ENCODE measurements around the gene ACSL1. TPM values are rescaled to one million over a fixed set of nuclear protein-coding genes. Genes with fewer than 3 reads are reported as not detected.

The ACSL1 gene, protein sequence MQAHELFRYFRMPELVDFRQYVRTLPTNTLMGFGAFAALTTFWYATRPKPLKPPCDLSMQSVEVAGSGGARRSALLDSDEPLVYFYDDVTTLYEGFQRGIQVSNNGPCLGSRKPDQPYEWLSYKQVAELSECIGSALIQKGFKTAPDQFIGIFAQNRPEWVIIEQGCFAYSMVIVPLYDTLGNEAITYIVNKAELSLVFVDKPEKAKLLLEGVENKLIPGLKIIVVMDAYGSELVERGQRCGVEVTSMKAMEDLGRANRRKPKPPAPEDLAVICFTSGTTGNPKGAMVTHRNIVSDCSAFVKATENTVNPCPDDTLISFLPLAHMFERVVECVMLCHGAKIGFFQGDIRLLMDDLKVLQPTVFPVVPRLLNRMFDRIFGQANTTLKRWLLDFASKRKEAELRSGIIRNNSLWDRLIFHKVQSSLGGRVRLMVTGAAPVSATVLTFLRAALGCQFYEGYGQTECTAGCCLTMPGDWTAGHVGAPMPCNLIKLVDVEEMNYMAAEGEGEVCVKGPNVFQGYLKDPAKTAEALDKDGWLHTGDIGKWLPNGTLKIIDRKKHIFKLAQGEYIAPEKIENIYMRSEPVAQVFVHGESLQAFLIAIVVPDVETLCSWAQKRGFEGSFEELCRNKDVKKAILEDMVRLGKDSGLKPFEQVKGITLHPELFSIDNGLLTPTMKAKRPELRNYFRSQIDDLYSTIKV
- total RNA-seq, result 17.5 and 25.7 TPM in 2 replicates

DNA sequence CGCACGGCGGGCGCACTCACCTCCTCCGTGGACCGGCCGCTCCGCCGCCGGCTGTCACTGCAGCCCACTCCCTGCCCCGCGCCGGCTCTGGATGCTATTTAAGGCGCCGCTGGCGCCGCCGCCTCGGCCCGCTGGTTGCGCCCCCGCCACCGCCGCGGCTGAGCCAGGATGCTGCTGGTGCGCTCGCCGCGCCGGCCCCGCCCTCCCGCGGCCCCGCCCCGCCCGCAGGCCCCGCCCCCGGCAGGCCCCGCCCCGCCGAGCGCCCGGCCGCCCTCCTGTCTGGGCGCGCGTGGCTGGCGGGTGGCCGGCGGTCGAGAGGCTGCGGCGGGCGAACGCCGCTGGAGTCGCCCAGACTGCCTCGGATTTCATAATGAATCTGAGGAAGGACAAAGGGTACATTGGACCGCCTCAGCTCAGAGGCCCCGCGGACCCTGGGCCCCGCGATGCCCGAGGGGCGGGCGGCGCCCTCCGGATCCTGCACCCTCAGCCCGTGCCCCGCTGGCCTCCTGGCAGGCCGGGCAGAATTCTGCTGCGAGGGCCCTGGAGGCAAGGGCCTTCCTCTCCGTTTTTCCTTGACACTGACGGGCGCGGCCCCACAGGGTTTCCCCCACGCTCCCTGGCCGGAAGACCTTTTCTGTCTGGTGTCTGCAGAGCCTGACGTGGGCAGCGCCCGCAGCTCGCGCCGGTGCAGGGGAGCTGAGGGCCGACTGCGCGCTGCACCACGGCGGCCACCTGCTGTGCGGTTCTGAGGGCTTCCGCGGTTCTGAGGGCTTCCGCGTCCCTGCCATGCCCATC lies at the start of gene ACSL1:
TSS of gene ACSL1 (minus strand) at position 73 of the 795 bp plus-strand sequence. CDS start 22,454 bp downstream, outside the sequence.

DNA sequence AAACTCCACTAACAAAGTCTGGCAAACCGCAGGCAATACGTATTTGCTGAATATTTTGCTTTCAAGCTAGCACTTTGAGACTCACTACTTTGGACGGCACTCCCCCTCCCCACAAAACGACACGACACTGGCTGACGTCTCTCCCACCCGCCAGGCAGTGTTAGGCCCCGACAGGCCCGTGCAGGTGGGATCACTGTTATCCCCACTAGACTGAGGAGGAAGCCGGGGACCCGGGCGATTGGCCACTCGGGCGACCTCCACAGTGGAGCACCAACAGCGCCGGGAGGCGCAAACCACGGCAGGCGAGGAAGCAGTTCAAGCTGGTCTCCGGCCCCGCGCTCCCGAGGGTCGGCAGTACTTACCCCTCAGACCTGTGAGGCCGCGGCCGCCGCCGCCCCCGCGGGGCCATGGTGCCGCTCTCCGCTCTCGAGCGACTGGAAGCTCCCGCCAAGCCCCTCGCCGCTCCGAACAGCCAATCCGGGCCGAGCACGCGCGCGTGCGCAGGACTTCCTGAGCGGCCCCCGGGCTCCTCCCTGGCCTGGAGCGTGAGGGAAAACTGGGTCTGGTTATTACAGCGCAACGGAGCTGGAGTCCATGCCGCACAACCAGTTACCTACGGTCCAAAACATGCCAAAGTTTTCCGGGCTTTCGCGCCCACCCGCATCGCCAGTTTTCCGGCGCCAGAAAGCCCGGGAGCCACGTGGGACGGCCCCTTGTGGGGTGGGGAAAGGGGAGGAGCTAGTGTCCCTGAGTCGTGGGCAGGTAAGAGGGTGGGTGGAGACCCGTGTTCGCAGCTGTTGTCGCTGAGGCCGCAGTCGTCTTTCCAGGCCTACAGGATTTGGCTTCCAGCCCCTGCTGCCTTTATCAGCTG lies 91.9 kb downstream of the ACSL1 start, which contains the start of gene CENPU:
TSS of gene CENPU (minus strand) at position 443 of the 871 bp plus-strand sequence. CDS start at position 409, 34 bp downstream.

Other genes starting within 250 kb of the ACSL1 start
- gene CASP3, start 176.5 kb downstream of the ACSL1 start, total RNA-seq, result 11.2 and 19.5 TPM in 2 replicates
- 8.2 and 12.6 TPM in 2 replicates for gene PRIMPOL, start 176.2 kb downstream of the ACSL1 start, total RNA-seq
- gene CENPU, start 91.9 kb downstream of the ACSL1 start, total RNA-seq, result 0.60 and 3.9 TPM in 2 replicates
- not detected in 2 replicates for gene HELT, start 192.5 kb upstream of the ACSL1 start, total RNA-seq